H1 (cell line): Measurements from ENCODE around the gene CSNK1G2. TPM values are rescaled to one million over a fixed set of nuclear protein-coding genes. Genes with fewer than 3 reads are reported as not detected.

Source experiments
- EGR1 ChIP-seq: IDR thresholded peaks from 2 replicates; pipeline ENCODE4 v1.6.1; 2011; ENCODE audit warnings: low read depth, low read length, borderline replicate concordance
- GABPA ChIP-seq: IDR thresholded peaks from 2 replicates; pipeline ENCODE4 v1.6.1; 2011; ENCODE audit warnings: mild to moderate bottlenecking, low read length, moderate library complexity, borderline replicate concordance; ENCODE audit not compliant: insufficient read depth
- NANOG ChIP-seq: IDR thresholded peaks from 2 replicates; pipeline ENCODE4 v1.6.1; 2011; ENCODE audit warnings: low read length, low read depth, mild to moderate bottlenecking, inconsistent platforms; ENCODE audit not compliant: insufficient read depth, poor library complexity, severe bottlenecking
- polyA plus RNA-seq, 7 experiments: library from polyadenylated mRNA; depleted of rRNA in 3 of 7; stranded (reverse) in 5 of 7; unstranded in 2 of 7; fragments of >200 nt in 5 of 7; fragments of 200-250 nt in 2 of 7; gene quantifications; 1 replicate in 5 of 7; 2 replicates in 1 of 7; 4 replicates in 1 of 7; pipeline versions ENCODE4 v1.2.1 to v1.2.3, GENCODE V29; 2011 to 2013; ENCODE audit warnings: missing spikeins in 2 of 7, mixed read lengths in 2 of 7
- total RNA-seq: library from RNA; stranded (reverse); fragmentation: NEBNext Ultra II Directional; extraction: Animal tissue kit (Norgen Biotek cat#: 25700); gene quantifications from 2 replicates; pipeline ENCODE4 v1.2.1, GENCODE V29; 2021

Gene CSNK1G2
- total and polyA plus RNA-seq, 2 of the 8 experiments (the other 6 are each of a cell fraction or from before 2014, with no cell fraction given) = 99.5 to 130 TPM

DNA sequence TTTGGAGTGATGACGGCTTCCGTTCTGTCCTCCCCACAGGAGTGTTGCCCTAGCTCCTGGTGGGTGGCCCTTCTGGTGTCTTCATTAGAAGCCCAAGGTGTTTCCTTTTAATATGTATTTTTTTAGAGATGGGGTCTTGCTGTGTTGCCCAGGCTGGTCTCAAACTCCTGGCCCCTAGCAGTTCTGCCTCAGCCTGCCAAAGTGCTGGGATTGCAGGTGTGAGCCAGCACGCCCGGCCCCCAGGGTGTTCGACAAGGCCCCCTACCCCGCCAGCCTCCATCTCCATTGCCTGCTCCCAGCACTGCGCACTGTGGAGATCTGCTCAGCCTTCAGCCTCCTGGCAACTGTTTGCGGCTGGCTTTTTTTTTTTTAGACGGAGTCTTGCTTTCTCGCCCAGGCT, 43.4 kb downstream of the CSNK1G2 start (continued):
- no peak for TF ChIP-seq NANOG
- TF ChIP-seq EGR1 = no peak
- TF ChIP-seq GABPA = no peak
- TF ChIP-seq, all 59 proteins: peak for 0
